ENCODE data around the gene TGFBI.
A peak's percentile ranks its signal among the peaks of the same experiment; 100 is the strongest.

TGFBI gene

GRCh38 chr5:136007271-136007670, 21.5 kb upstream of the TGFBI start:
- in situ Hi-C loops (cut with HindIII; ENCODE audit: low pct_unique_long_range_greater_than_20kb, low sequenced_read_pairs), result no loop called here
- TF ChIP-seq JUND (IDR thresholded peaks at IDR 0.05; ENCODE audit: low read depth), result no peak
- no peak for DNase-seq (ENCODE audit: low read depth in 1 of 2, low spot score in 1 of 2)

GRCh38 chr5:136011414-136012001, 17.3 kb upstream of the TGFBI start:
- no peak for DNase-seq (ENCODE audit: low read depth in 1 of 2, low spot score in 1 of 2)
- in situ Hi-C loops (cut with HindIII; ENCODE audit: low pct_unique_long_range_greater_than_20kb, low sequenced_read_pairs), result no loop called here
- TF ChIP-seq JUND (IDR thresholded peaks at IDR 0.05; ENCODE audit: low read depth), result no peak

GRCh38 chr5:136012041-136012804, 16.6 kb upstream of the TGFBI start:
- TF ChIP-seq JUND (IDR thresholded peaks at IDR 0.05; ENCODE audit: low read depth), result no peak
- in situ Hi-C loops (cut with HindIII; ENCODE audit: low pct_unique_long_range_greater_than_20kb, low sequenced_read_pairs), result no loop called here
- DNase-seq (ENCODE audit: low read depth in 1 of 2, low spot score in 1 of 2), result peak in 1 of 2 experiments; percentile 15

- DNase-seq (ENCODE audit: low read depth in 1 of 2, low spot score in 1 of 2), result no peak
- in situ Hi-C loops (cut with HindIII; ENCODE audit: low pct_unique_long_range_greater_than_20kb, low sequenced_read_pairs), result no loop called here
- TF ChIP-seq JUND (IDR thresholded peaks at IDR 0.05; ENCODE audit: low read depth), result no peak
Measured at GRCh38 chr5:136013559-136013958, 15.2 kb upstream of the TGFBI start.

DNA sequence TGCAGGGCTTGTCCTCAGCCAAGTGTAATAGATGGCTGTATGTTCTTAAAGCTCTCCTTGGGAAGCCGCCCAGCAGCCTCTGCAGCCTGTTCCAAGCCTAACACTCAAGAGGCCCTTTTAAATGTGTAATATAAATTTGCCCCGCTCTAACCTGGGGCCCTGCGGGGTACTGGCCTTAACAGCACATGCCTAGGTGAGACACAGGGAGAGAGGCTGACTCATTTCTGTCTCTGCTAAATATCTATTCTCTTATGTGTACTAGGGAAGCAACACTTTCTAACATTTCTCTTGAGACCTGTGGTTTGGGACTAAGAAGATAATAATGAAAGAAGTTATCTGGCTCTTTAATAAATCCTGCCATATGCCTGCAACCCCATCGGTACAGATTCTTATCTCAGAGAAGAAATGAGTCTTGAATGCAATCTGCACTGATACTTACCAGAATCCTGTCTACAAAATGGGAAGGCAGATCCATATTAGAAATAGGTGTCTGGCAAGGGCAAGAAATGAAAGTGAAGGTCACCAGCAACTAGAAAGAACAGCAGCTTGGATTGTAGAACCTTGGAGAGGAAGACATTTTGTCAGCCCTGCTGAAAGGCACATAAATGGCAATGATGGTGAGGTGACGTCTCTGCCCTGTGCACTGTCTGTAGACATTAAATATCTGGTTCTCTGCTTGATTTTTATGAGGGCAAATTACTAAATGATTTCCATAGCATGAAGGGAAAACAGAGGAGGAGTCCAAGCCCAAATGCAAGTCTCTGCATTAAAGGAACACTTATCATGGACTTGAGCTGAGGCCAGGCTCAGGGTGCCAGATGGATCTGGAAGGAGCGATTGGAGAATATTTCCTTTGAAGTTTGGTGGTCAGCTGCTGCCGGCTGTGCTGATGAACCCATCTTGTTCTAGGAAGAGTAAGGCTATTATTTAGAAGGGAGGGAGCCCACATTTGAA, 14.5 kb upstream of the TGFBI start:
- no peak for DNase-seq (ENCODE audit: low read depth in 1 of 2, low spot score in 1 of 2)
- TF ChIP-seq JUND (IDR thresholded peaks at IDR 0.05; ENCODE audit: low read depth), result no peak
- in situ Hi-C loops (cut with HindIII; ENCODE audit: low pct_unique_long_range_greater_than_20kb, low sequenced_read_pairs), result no loop called here

GRCh38 chr5:136015003-136015375, 13.8 kb upstream of the TGFBI start:
- in situ Hi-C loops (cut with HindIII; ENCODE audit: low pct_unique_long_range_greater_than_20kb, low sequenced_read_pairs), result no loop called here
- no peak for TF ChIP-seq JUND (IDR thresholded peaks at IDR 0.05; ENCODE audit: low read depth)
- DNase-seq (ENCODE audit: low read depth in 1 of 2, low spot score in 1 of 2), result no peak

- in situ Hi-C loops (cut with HindIII; ENCODE audit: low pct_unique_long_range_greater_than_20kb, low sequenced_read_pairs), result no loop called here
- TF ChIP-seq JUND (IDR thresholded peaks at IDR 0.05; ENCODE audit: low read depth), result no peak
- no peak for DNase-seq (ENCODE audit: low read depth in 1 of 2, low spot score in 1 of 2)
Measured at GRCh38 chr5:136015966-136016650, 12.7 kb upstream of the TGFBI start.

DNA sequence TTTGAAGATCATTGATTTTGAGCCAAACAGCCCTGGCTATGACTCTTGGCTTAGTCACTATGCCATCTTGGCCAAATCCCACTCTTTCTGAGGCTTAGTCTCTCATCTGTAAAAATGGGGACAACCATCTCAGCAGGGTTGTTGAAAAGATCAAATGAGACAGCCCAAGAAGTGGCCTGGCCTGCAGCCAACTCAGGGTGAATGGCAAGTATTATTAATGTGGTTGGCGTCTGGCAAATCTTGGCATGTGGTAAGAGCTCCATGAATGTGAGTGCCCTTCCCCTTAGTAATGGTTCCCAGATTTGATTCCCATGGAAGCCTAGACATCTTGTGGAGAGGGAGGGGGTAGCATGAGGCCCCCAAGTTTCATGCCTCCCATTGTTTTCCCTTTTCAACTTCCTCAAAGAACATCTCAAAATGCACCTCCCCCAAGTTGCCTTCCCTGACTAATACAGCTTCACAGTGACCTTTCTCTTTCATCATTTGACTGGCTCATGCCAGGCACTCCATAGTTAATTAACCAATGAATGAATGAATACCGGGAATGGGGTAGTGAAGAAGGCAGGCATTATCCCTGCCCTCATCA, 11.8 kb upstream of the TGFBI start:
- no peak for TF ChIP-seq JUND (IDR thresholded peaks at IDR 0.05; ENCODE audit: low read depth)
- in situ Hi-C loops (cut with HindIII; ENCODE audit: low pct_unique_long_range_greater_than_20kb, low sequenced_read_pairs), result no loop called here
- no peak for DNase-seq (ENCODE audit: low read depth in 1 of 2, low spot score in 1 of 2)

DNA sequence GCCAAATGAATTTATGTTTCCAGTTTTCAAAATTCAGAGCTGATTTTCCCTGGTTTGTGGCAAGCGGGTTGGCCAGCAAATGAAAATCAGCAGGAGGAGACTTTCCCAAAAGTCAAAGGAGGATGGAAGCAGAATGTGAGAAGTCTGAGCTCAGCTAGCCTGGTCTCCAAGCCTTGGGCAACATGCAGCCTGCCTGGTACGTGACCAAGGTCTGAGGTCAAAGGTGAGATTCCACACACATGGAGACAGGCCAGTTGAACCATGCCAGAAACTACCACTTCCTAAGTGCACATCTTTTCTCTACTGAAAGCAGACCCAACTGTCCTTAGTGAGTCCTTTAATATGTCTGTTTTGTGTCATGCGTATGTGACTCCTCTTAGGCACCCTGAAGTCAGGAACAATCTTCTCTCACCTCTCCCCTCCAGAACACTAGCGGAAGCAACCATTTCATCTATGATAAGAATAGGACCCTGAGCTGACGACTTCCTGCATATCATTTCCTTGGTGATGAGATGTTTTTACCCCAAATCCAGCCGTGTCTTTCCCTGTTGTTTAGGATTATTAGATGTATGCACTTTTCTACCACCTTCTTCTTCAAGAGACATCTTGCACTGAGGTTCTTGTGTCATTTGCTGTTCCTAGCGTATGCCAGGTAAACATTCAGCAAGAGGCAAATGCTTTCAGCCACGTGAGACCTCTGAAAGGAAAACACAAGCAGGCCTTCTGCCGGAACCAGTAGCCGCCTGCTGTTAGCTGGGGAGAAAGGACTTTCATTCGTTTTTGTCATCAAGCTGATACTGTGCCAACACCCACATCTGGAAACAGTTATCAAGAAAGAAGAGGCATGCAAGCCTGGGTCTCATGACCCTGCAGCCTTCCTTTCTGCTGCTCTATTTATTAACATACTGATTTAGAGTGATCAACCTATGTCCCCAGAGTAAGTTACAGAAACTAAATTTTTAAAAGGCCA, 9.7 kb upstream of the TGFBI start:
- no peak for TF ChIP-seq JUND (IDR thresholded peaks at IDR 0.05; ENCODE audit: low read depth)
- in situ Hi-C loops (cut with HindIII; ENCODE audit: low pct_unique_long_range_greater_than_20kb, low sequenced_read_pairs), result no loop called here
- no peak for DNase-seq (ENCODE audit: low read depth in 1 of 2, low spot score in 1 of 2)

DNA sequence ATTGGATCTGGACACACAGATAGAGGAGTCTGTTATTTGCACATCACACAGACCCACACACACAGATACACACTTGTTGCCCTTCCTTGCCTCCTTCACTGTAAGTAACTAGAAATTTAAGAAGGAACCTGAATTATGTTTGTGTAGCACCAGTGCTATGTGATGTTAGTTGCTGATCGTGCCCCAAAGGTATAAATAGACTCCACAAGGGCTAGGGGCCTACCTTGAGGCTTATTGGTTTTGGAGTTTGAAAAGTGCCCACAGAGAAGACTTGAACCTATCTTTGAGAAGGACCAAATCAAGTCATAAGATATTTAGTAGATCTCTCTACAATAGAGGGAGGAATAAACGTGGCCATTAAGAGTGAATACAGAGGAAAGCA, 8.8 kb upstream of the TGFBI start:
- DNase-seq (ENCODE audit: low read depth in 1 of 2, low spot score in 1 of 2), result no peak
- TF ChIP-seq JUND (IDR thresholded peaks at IDR 0.05; ENCODE audit: low read depth), result no peak
- in situ Hi-C loops (cut with HindIII; ENCODE audit: low pct_unique_long_range_greater_than_20kb, low sequenced_read_pairs), result no loop called here

GRCh38 chr5:136020383-136021015, 8.3 kb upstream of the TGFBI start:
- in situ Hi-C loops (cut with HindIII; ENCODE audit: low pct_unique_long_range_greater_than_20kb, low sequenced_read_pairs), result no loop called here
- DNase-seq (ENCODE audit: low read depth in 1 of 2, low spot score in 1 of 2), result no peak
- no peak for TF ChIP-seq JUND (IDR thresholded peaks at IDR 0.05; ENCODE audit: low read depth)
